HepG2 (cell line): Measurements from ENCODE around the gene GGNBP2. TPM values are rescaled to one million over a fixed set of nuclear protein-coding genes. Genes with fewer than 3 reads are reported as not detected.

Experiments used
- ATAC-seq: fragments of 200-7000 bp; cut with Tn5 transposase; 3 replicates; pipeline ENCODE4 v1.9.1; 2020; ENCODE audit warnings: mild to moderate bottlenecking, moderate library complexity
- BruUV-seq: library from RNA; stranded (reverse); fragments of 400-500 nt; replicated peaks from 2 replicates; lab custom pipeline; 2021; lab: Mats Ljungman, UMichigan
- CTCF ChIA-PET: fragments of 300-600 bp; formaldehyde crosslinking; extraction: SDS; loops from one replicate; lab custom pipeline; 2021; ENCODE audit warnings: low total read pairs, inconsistent platforms, low intra/inter-chr PET ratio; lab: Yijun Ruan, JAX
- POLR2A ChIA-PET: fragments of 350-600 bp; sonication (Branson Sonifier 250); formaldehyde crosslinking; loops from one replicate; lab custom pipeline; 2020; ENCODE audit warnings: antibody characterized with exemption, inconsistent platforms; lab: Yijun Ruan, JAX
- DNase-seq: peaks from one replicate; pipeline ENCODE4 v3.0.0-alpha.2; 2015; ENCODE audit warnings: low spot score
- FAIRE-seq: peaks from 3 replicates; lab custom pipeline; 2011; peaks lifted over from hg19 to GRCh38; lab: Jason Lieb, UNC
- H2AFZ ChIP-seq: one replicate; pipeline ENCODE4 v1.6.1; 2011; ENCODE audit warnings: low read length, inconsistent platforms
- H3K27ac ChIP-seq: fragments of 300-600 bp; 3 replicates; pipeline ENCODE4 v1.8.0; 2011; ENCODE audit warnings: mixed run types, mild to moderate bottlenecking, mixed read lengths, low read length, inconsistent platforms; ENCODE audit not compliant: insufficient read depth; ENCODE audit errors: extremely low read length
- H3K27me3 ChIP-seq, 2 experiments: fragments of 200-600 bp in 1 of 2; 2 replicates in 1 of 2; 3 replicates in 1 of 2; pipeline versions ENCODE4 v1.6.0 to v1.8.0; 2011; ENCODE audit warnings: low read length in 2 of 2, mild to moderate bottlenecking in 2 of 2, moderate library complexity in 2 of 2, inconsistent platforms in 1 of 2; ENCODE audit not compliant: insufficient read depth in 2 of 2, control insufficient read depth in 1 of 2
- H3K36me3 ChIP-seq, 2 experiments: fragments of 200-600 bp in 1 of 2; replicated peaks in 1 of 2; 2 replicates in 1 of 2; 3 replicates in 1 of 2; pipeline versions ENCODE4 v1.5.1 to v1.8.0; 2011; ENCODE audit warnings: low read length in 2 of 2, inconsistent platforms in 1 of 2; ENCODE audit not compliant: insufficient read depth in 2 of 2, control insufficient read depth in 1 of 2
- H3K4me1 ChIP-seq: 2 replicates; pipeline ENCODE4 v1.5.1; 2012; ENCODE audit warnings: low read length, inconsistent platforms; ENCODE audit not compliant: insufficient read depth
- H3K4me2 ChIP-seq: 2 replicates; pipeline ENCODE4 v1.6.0; 2011; ENCODE audit warnings: low read depth, low read length, inconsistent platforms
- H3K4me3 ChIP-seq, 3 experiments: fragments of 200-600 bp in 1 of 3; sonication (generic), shearing (Covaris generic) in 1 of 3; replicated peaks in 1 of 3; 2 replicates each; pipeline ENCODE4 v1.5.1; 2011 to 2016; ENCODE audit warnings: low read length in 3 of 3, inconsistent platforms in 2 of 3, low read depth in 2 of 3, mild to moderate bottlenecking in 2 of 3, control low read depth in 1 of 3, mixed read lengths in 1 of 3; ENCODE audit not compliant: insufficient read depth in 1 of 3
- H3K79me2 ChIP-seq: one replicate; pipeline ENCODE4 v1.6.1; 2011; ENCODE audit warnings: low read length, inconsistent platforms; ENCODE audit not compliant: insufficient read depth
- H3K9ac ChIP-seq: 2 replicates; pipeline ENCODE4 v1.6.0; 2011; ENCODE audit warnings: mild to moderate bottlenecking, low read depth, low read length, inconsistent platforms; ENCODE audit not compliant: insufficient read depth
- H3K9me3 ChIP-seq: 2 replicates; pipeline ENCODE4 v1.5.1; 2012; ENCODE audit warnings: mild to moderate bottlenecking, low read length
- H4K20me1 ChIP-seq: 2 replicates; pipeline ENCODE4 v1.6.0; 2011; ENCODE audit warnings: inconsistent platforms, mild to moderate bottlenecking, low read length, moderate library complexity; ENCODE audit not compliant: insufficient read depth
- KDM2A ChIP-seq: sonication (generic); formaldehyde crosslinking; IDR thresholded peaks from 2 replicates; pipeline ENCODE4 v1.4.0; 2020; ENCODE audit warnings: low read depth, missing genetic modification reagents, borderline replicate concordance
- RAD21 ChIP-seq: fragments of 450-650 bp; formaldehyde crosslinking; IDR thresholded peaks from 2 replicates; pipeline ENCODE4 v1.5.0; 2020; ENCODE audit warnings: mild to moderate bottlenecking
- SP4 ChIP-seq: sonication (generic); formaldehyde crosslinking; IDR thresholded peaks from 2 replicates; pipeline ENCODE4 v1.8.1; 2023; ENCODE audit warnings: mild to moderate bottlenecking, missing genetic modification reagents
- TCF7 ChIP-seq: sonication (generic); IDR thresholded peaks from 2 replicates; pipeline ENCODE4 v1.6.1; 2016; ENCODE audit warnings: antibody characterized with exemption, low read depth
- THYN1 ChIP-seq: sonication (generic); formaldehyde crosslinking; IDR thresholded peaks from 2 replicates; pipeline ENCODE4 v1.8.1; 2023; ENCODE audit warnings: low read depth, mild to moderate bottlenecking, moderate library complexity, missing genetic modification reagents, borderline replicate concordance
- ZFX ChIP-seq: sonication (generic); formaldehyde crosslinking; IDR thresholded peaks from 2 replicates; pipeline ENCODE4 v1.4.0; 2020; ENCODE audit warnings: mild to moderate bottlenecking, low read depth, missing genetic modification reagents, moderate library complexity
- ZNF121 ChIP-seq: sonication (generic); formaldehyde crosslinking; IDR thresholded peaks from 2 replicates; pipeline ENCODE4 v1.5.0; 2020; ENCODE audit warnings: mild to moderate bottlenecking, missing genetic modification reagents
- ZNF775 ChIP-seq: sonication (generic); formaldehyde crosslinking; IDR thresholded peaks from 2 replicates; pipeline ENCODE4 v1.4.0; 2020; ENCODE audit warnings: missing genetic modification reagents, mild to moderate bottlenecking, moderate library complexity, borderline replicate concordance
- ZNF788 ChIP-seq: sonication (generic); formaldehyde crosslinking; IDR thresholded peaks from 2 replicates; pipeline ENCODE4 v1.5.0; 2020; ENCODE audit warnings: mild to moderate bottlenecking, missing genetic modification reagents, borderline replicate concordance
- WGBS: methylation state at CpG from one replicate; pipeline ENCODE4 v1.1.6; 2017; ENCODE audit warnings: low lambda C conversion rate; 5-methylcytosine and 5-hydroxymethylcytosine counted together
- in situ Hi-C: cut with HindIII; loops from 2 replicates; pipeline ENCODE4 v1.10.0; 2017; ENCODE audit warnings: low pct_unique_long_range_greater_than_20kb; ENCODE audit not compliant: extremely low pct_ligation_motif_present
- intact Hi-C: fragments of 100-400 bp; cut with micrococcal nuclease; formaldehyde crosslinking; loops from one replicate; pipeline ENCODE4 v1.10.0; 2022; ENCODE audit not compliant: unreplicated experiment
- polyA plus RNA-seq, 8 experiments: library from polyadenylated mRNA; depleted of rRNA in 3 of 8; stranded (reverse) in 7 of 8; unstranded in 1 of 8; fragments of >200 nt; fragmentation: Illumina TruSeq in 4 of 8; extraction: Trizol in 4 of 8; gene quantifications; 2 replicates each; pipeline versions ENCODE4 v1.2.1 to v1.2.3, GENCODE V29; 2011 to 2016; ENCODE audit warnings: low read depth in 4 of 8, missing spikeins in 1 of 8, mixed read lengths in 1 of 8; ENCODE audit not compliant: insufficient read depth in 1 of 8
- total RNA-seq, 5 experiments: library from RNA; depleted of rRNA; stranded (reverse); fragments of >200 nt; fragmentation: Illumina TruSeq; extraction: Trizol; gene quantifications; 2 replicates each; pipeline ENCODE4 v1.2.3, GENCODE V29; 2016; ENCODE audit warnings: low read depth in 1 of 5
- TF ChIP-seq, protein P1 (sequence below): sonication (generic); formaldehyde crosslinking; IDR thresholded peaks from 2 replicates; pipeline ENCODE4 v1.4.0; 2020; ENCODE audit warnings: missing genetic modification reagents, low read depth, mild to moderate bottlenecking, borderline replicate concordance
- TF ChIP-seq, protein P2 (sequence below): sonication (generic); formaldehyde crosslinking; IDR thresholded peaks from 2 replicates; pipeline ENCODE4 v1.4.0; 2020; ENCODE audit warnings: missing genetic modification reagents
- TF ChIP-seq, protein P3 (sequence below): IDR thresholded peaks from 2 replicates; pipeline ENCODE4 v1.6.1; 2012; ENCODE audit warnings: inconsistent platforms
- TF ChIP-seq, protein P4 (sequence below): sonication (generic); formaldehyde crosslinking; IDR thresholded peaks from 2 replicates; pipeline ENCODE4 v1.5.0; 2020; ENCODE audit warnings: mild to moderate bottlenecking, missing genetic modification reagents, moderate library complexity
- TF ChIP-seq, protein P5 (sequence below): sonication (generic); formaldehyde crosslinking; IDR thresholded peaks from 2 replicates; pipeline ENCODE4 v1.9.0; 2022; ENCODE audit warnings: missing genetic modification reagents, mild to moderate bottlenecking, borderline replicate concordance
- TF ChIP-seq, protein P6 (sequence below), 2 experiments: fragments of 450-650 bp in 1 of 2; sonication (generic) in 1 of 2; formaldehyde crosslinking; IDR thresholded peaks; 2 replicates each; pipeline versions ENCODE4 v1.5.0 to v1.8.0; 2020 to 2022; ENCODE audit warnings: mild to moderate bottlenecking in 1 of 2, missing genetic modification reagents in 1 of 2

The GGNBP2 gene
- total and polyA plus RNA-seq, 2 of the 13 experiments (the other 11 are each of a cell fraction or from before 2014, with no cell fraction given): 53.3 to 84.2 TPM

DNA sequence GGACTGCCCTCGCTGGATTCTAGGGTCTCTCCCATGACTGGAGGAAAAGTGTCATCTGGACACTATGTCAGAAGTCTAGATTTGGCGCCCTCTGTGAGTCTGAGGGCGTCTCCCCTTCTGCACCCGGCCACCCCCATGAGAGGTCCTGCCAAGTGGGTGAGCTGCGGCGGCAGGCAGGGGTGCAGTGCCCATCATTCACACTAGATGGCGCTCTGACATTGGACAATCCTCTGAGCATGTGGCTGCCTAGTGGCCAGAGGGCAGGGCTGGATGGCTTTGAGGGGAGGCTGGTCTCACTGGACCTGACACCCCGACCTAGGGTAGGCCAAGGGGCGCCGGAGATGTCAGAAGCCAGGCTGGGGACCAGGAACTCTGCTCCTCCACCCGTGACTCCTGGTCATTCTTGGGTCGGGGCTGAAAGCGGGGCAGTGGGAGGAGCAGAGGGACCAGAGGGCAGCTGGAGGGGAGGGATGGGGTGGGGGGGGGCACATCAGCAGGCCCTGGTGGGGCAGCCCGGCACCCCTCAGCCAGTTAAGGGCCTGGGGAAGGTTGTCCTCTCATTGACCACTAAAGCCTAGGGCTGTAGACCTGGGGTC lies 84.6 kb downstream of the GGNBP2 start:
- no peaks in the 10 kb centered on the region for H3K36me3 ChIP-seq
- no peak overlapping the region for H3K27ac ChIP-seq
- H2AFZ ChIP-seq: no peak overlapping the region
- FAIRE-seq: no peak
- H3K4me3 ChIP-seq: no peak overlapping the region
- 22% methylated on average over 3 of the region's 14 CpGs for WGBS
- intact Hi-C loops: loop anchor here (1.0 to 2.0 kb wide), 3 partner anchors 44 to 418 kb away; no protein-coding TSS in a partner anchor
- ChIA-PET POLR2A (no interaction called here), CTCF (interaction anchor here (1.1 to 1.9 kb wide), 4 partner anchors 44 to 418 kb away, joined by 5 to 11 read pairs (median 7); no protein-coding TSS in a partner anchor)
- H4K20me1 ChIP-seq: 0 out of 2 replicates have a peak, but pooled peaks cover 3% of the 10 kb centered on the region
- peak; percentile 92 for ATAC-seq
- no TSS peak for BruUV-seq
- no peaks in the 10 kb centered on the region for H3K79me2 ChIP-seq
- no peaks in the 10 kb centered on the region for H3K9me3 ChIP-seq
- peak overlapping the region; percentile 29; the same call in 1 of the 2 replicates for H3K4me2 ChIP-seq
- H3K9ac ChIP-seq: no peak overlapping the region
- H3K27me3 ChIP-seq: peaks cover 6 to 21% of the 10 kb centered on the region in 2 experiments; a peak in 4 of 5 replicates
- peaks cover 23% of the 10 kb centered on the region for H3K4me1 ChIP-seq
- in situ Hi-C loops: no loop called here
- peak; percentile 55 for DNase-seq
- TF ChIP-seq, protein P1, sequence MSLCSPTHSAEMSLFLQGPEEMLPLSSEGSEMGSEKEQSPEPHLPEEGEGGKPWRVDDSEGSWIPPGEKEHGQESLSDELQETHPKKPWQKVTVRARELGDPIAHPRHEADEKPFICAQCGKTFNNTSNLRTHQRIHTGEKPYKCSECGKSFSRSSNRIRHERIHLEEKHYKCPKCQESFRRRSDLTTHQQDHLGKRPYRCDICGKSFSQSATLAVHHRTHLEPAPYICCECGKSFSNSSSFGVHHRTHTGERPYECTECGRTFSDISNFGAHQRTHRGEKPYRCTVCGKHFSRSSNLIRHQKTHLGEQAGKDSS (CRISPR knock-in tag): 0 out of 2 replicates have a peak, but pooled peaks have one; percentile 44
- peak; percentile 32; the same call in 1 of the 2 replicates for TF ChIP-seq ZFX (CRISPR knock-in tag)
- TF ChIP-seq SP4: 0 out of 2 replicates have a peak, but pooled peaks have one; percentile 28
- no peak for TF ChIP-seq THYN1 (CRISPR knock-in tag)
- TF ChIP-seq, protein P2, sequence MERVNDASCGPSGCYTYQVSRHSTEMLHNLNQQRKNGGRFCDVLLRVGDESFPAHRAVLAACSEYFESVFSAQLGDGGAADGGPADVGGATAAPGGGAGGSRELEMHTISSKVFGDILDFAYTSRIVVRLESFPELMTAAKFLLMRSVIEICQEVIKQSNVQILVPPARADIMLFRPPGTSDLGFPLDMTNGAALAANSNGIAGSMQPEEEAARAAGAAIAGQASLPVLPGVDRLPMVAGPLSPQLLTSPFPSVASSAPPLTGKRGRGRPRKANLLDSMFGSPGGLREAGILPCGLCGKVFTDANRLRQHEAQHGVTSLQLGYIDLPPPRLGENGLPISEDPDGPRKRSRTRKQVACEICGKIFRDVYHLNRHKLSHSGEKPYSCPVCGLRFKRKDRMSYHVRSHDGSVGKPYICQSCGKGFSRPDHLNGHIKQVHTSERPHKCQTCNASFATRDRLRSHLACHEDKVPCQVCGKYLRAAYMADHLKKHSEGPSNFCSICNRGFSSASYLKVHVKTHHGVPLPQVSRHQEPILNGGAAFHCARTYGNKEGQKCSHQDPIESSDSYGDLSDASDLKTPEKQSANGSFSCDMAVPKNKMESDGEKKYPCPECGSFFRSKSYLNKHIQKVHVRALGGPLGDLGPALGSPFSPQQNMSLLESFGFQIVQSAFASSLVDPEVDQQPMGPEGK: 0 out of 2 replicates have a peak, but pooled peaks have one; percentile 31
- TF ChIP-seq, protein P3, sequence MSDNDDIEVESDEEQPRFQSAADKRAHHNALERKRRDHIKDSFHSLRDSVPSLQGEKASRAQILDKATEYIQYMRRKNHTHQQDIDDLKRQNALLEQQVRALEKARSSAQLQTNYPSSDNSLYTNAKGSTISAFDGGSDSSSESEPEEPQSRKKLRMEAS: peak; percentile 60; the same call in 1 of the 2 replicates
- TF ChIP-seq TCF7: no peak
- peak; percentile 94 for TF ChIP-seq RAD21 (CRISPR knock-in tag)
- TF ChIP-seq ZNF788 (CRISPR knock-in tag): peak; percentile 15; the same call in 1 of the 2 replicates
- TF ChIP-seq KDM2A: peak; percentile 46; the same call in 1 of the 2 replicates
- TF ChIP-seq ZNF121 (CRISPR knock-in tag): no peak
- TF ChIP-seq, protein P4, sequence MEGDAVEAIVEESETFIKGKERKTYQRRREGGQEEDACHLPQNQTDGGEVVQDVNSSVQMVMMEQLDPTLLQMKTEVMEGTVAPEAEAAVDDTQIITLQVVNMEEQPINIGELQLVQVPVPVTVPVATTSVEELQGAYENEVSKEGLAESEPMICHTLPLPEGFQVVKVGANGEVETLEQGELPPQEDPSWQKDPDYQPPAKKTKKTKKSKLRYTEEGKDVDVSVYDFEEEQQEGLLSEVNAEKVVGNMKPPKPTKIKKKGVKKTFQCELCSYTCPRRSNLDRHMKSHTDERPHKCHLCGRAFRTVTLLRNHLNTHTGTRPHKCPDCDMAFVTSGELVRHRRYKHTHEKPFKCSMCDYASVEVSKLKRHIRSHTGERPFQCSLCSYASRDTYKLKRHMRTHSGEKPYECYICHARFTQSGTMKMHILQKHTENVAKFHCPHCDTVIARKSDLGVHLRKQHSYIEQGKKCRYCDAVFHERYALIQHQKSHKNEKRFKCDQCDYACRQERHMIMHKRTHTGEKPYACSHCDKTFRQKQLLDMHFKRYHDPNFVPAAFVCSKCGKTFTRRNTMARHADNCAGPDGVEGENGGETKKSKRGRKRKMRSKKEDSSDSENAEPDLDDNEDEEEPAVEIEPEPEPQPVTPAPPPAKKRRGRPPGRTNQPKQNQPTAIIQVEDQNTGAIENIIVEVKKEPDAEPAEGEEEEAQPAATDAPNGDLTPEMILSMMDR (CRISPR knock-in tag): peak; percentile 98
- TF ChIP-seq ZNF775 (CRISPR knock-in tag): no peak
- TF ChIP-seq, protein P5, sequence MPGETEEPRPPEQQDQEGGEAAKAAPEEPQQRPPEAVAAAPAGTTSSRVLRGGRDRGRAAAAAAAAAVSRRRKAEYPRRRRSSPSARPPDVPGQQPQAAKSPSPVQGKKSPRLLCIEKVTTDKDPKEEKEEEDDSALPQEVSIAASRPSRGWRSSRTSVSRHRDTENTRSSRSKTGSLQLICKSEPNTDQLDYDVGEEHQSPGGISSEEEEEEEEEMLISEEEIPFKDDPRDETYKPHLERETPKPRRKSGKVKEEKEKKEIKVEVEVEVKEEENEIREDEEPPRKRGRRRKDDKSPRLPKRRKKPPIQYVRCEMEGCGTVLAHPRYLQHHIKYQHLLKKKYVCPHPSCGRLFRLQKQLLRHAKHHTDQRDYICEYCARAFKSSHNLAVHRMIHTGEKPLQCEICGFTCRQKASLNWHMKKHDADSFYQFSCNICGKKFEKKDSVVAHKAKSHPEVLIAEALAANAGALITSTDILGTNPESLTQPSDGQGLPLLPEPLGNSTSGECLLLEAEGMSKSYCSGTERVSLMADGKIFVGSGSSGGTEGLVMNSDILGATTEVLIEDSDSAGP: peak; percentile 44; the same call in 1 of the 2 replicates
- TF ChIP-seq, protein P6, sequence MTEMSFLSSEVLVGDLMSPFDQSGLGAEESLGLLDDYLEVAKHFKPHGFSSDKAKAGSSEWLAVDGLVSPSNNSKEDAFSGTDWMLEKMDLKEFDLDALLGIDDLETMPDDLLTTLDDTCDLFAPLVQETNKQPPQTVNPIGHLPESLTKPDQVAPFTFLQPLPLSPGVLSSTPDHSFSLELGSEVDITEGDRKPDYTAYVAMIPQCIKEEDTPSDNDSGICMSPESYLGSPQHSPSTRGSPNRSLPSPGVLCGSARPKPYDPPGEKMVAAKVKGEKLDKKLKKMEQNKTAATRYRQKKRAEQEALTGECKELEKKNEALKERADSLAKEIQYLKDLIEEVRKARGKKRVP (CRISPR knock-in tag; IDR thresholded peaks at IDR 0.05): no peak
